Measurements from ENCODE around the gene CNOT9.

GRCh38 chr2:218638372-218638771 lies 69.7 kb downstream of the CNOT9 start:
- TF ChIP-seq POLR2A (IDR thresholded peaks at IDR 0.05) (no peak), CTCF (IDR thresholded peaks at IDR 0.05) (no peak)

Data from gastroesophageal sphincter (tissue), 3 donors.